Stimulated activated CD4-positive, alpha-beta T cell treated with anti-CD3 and anti-CD28 coated beads, Interleukin-4, amount 100 ng/mL, for 1 hour (primary cell): ENCODE measurements around the gene GAS7.
"Not testable (repeated sequence)": the region's sequence is repeated elsewhere in the genome, so short reads cannot be mapped to it uniquely, and the experiment has no call there.

Experiments
- DNase-seq: peaks from one replicate; pipeline ENCODE4 v3.0.0-alpha.2; 2020

GAS7 gene

GRCh38 chr17:10010752-10011151 lies 187.7 kb downstream of the GAS7 start:
- DNase-seq, result no peak

- DNase-seq, result no peak
Observed at GRCh38 chr17:10003705-10004104, 194.7 kb downstream of the GAS7 start.

GRCh38 chr17:10002567-10003360 lies 195.6 kb downstream of the GAS7 start:
- not testable (repeated sequence) for DNase-seq

- DNase-seq, result no peak
Observed at GRCh38 chr17:10001306-10001873, 197.0 kb downstream of the GAS7 start.

- no peak for DNase-seq
Observed at GRCh38 chr17:9999919-10000695, 198.3 kb downstream of the GAS7 start.

GRCh38 chr17:9998060-9998459 lies 200.3 kb downstream of the GAS7 start:
- no peak for DNase-seq

GRCh38 chr17:9994761-9995160 lies 203.6 kb downstream of the GAS7 start:
- no peak for DNase-seq

GRCh38 chr17:9991796-9992195 lies 206.6 kb downstream of the GAS7 start:
- no peak for DNase-seq

- DNase-seq, result no peak
Observed at GRCh38 chr17:9991351-9991750, 207.1 kb downstream of the GAS7 start.

GRCh38 chr17:9987779-9988585 lies 210.4 kb downstream of the GAS7 start:
- DNase-seq, result peak; percentile 8

- no peak for DNase-seq
Observed at GRCh38 chr17:9986754-9987382, 211.5 kb downstream of the GAS7 start.

- no peak for DNase-seq
Observed at GRCh38 chr17:9985646-9986045, 212.8 kb downstream of the GAS7 start.

- no peak for DNase-seq
Observed at GRCh38 chr17:9984768-9985167, 213.6 kb downstream of the GAS7 start.

GRCh38 chr17:9982159-9982558 lies 216.2 kb downstream of the GAS7 start:
- DNase-seq, result no peak

GRCh38 chr17:9981344-9981915 lies 217.0 kb downstream of the GAS7 start:
- DNase-seq, result no peak

- no peak for DNase-seq
Observed at GRCh38 chr17:9979463-9979995, 218.9 kb downstream of the GAS7 start.

GRCh38 chr17:9977180-9977575 lies 221.2 kb downstream of the GAS7 start:
- no peak for DNase-seq

- DNase-seq, result no peak
Observed at GRCh38 chr17:9976283-9977179, 221.9 kb downstream of the GAS7 start.

GRCh38 chr17:9974448-9975381 lies 223.7 kb downstream of the GAS7 start:
- no peak for DNase-seq
